Femur (tissue), 1 donor: ENCODE results near the gene TIAM1.

Experiments used
- DNase-seq: peaks from one replicate; pipeline ENCODE4 v3.0.0-alpha.2; 2017

The TIAM1 gene

DNA sequence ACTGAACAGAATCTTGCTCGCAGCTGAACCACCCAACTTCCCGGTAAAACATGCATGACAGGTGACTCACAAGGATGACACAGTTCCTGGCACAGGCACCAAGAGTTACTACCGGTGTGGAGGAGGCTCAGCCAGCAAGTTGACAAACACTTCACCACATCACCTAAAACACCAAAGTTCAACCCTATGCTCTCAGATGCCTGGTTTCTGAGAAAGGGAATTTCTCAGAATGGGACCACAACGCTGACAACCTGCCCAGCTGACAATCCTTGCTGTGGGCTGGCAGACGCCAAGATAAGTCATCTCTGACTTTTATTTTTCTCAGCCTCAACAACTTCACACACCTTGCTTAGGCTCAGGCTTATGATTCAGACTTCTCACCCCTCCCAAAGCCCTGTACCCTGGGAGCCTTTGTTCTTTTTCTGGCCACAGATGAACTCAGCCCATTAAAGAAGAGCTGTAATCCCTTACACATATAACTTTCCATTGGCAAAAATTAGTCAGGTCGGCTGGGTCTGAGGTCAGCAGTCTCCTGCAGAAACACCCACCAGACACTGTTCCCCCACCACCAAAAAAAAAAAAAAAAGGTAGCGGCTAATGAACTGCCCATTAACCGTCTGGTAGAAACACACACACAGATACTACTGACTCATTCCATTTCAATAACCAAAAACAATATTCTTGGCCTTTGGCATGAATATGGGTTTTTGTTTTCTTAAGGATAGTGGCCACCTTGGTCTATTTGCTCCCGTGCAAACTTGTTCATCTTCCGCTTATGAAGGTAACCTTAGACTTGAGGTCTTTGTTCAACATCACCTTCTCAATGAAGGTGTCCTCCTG is 10.8 kb upstream of the TIAM1 start:
- DNase-seq: no peak

DNA sequence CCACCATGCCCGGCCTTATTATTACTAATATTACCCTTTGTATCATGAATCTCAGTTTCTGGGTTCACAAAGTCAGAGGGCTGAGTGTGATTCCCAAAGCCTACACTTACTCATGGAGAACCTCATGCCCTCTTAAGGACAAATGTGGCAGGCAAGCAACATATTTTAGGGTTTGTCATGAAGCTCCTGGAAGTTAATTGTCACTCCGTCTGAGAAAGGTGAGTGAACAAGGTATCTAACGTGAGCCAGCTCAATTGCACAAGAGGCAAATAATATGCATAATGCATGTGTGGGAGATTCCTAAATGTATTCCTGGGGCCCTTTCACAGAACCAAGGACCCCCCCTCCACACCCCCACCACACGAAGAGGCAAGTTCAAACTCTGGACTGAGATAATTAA is 10.1 kb upstream of the TIAM1 start:
- no peak for DNase-seq

- DNase-seq: no peak
These were observed 8.8 kb upstream of the TIAM1 start for GRCh38 chr21:31352836-31353235.

DNA sequence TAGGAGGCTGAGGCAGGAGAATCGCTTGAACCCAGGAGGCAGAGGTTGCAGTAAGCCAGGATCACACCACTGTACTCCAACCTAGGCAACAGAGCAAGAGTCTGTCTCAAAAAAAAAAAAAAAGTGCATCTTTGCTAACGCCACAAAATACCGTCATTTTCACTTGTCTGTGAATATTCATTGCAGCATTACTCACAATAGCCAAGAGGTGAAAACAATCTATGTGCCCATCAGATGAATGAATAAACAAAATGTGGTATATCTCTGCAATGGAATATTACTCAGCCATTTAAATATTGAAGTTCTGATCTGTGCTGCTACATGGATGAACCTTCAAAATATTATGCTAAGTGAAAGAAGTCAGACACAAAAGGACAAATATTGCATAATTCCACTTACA is 7.9 kb upstream of the TIAM1 start:
- no peak for DNase-seq

GRCh38 chr21:31351438-31351837 is 7.4 kb upstream of the TIAM1 start:
- no peak for DNase-seq

DNA sequence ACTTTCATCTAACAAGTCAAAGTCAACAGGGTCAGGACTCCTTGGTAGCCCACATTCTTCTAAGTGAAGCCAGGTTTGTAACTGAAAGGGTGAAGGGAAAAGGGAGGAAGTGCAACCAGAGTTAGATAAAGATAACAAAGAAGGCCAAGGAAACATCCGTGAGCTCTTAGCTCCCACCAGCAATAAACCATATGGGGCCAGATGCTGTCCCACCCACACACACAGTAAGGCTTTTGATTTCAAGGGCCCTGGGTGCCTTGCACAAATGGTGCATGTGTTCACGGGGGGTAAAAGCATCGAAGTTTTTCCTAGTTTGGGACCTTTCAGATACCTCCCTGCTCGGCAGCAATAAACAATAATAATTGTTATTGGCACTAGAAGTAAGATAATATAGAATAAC is 5.1 kb upstream of the TIAM1 start:
- DNase-seq: no peak

DNA sequence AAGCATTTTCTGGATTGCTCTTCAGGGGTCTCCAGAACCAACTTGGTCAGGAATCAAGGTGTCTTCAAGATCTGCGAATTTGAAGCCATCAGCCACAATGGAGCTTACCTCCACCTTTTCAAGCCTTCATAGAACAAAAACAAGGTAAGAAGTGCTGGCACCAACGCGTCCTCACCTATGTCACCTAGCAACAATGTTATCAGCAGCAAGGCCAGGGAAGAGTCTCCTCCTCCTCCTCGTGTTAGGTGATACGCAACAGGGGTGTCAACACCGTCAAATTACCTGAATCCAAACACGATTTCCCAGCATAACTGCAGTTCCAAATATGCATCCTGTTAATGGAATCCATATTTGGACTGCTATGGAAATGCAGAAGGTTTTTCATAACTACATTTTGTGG is 4.1 kb upstream of the TIAM1 start:
- no peak for DNase-seq

DNA sequence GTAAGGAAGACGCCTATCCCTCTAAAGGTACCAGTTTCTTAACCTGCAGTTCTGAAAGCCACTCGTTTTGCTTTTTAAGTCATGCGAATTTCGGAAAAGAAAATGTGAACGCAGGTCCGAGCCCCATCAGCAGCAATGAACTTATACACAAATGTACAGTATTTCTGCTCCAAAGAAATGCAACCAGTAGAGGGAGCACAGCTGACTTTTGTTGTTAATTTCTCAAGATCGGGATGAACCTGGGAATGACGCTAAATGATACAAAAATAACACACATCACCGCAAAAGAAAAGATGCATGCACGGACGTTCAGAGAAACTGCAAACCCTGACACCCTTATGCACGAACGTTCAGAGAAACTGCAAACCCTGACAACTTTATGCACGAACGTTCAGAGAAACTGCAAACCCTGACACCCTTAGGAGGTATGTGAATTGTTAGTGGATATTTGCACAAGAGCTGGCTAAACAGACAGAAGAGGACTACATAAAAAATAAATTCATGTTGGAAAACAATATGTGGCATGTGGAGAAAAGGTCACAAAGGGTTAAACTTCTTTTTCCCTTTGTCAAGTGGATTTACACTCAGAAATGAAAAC is 3.5 kb upstream of the TIAM1 start:
- DNase-seq: no peak

GRCh38 chr21:31346256-31346821 is 2.3 kb upstream of the TIAM1 start:
- no peak for DNase-seq

DNA sequence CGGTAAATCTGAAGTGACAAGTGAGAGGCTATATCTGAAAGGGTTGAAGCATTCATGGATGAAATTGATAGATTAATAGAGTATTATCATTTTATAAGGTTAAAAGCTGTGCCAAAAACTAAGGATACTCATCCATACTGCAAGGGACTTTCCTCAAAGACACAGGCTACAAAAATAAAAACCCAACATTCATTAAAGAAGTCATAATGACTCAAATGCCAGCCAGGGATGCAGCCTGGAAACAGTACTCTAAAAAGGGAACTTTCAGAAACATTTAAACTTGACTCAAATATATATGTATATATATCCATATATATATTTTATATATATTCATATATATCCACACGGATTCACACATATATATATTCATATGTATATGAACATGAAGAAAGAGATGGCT is 1.1 kb upstream of the TIAM1 start:
- DNase-seq: no peak

- no peak for DNase-seq
These were observed 991 bp downstream of the TIAM1 start for GRCh38 chr21:31343030-31343510.

DNA sequence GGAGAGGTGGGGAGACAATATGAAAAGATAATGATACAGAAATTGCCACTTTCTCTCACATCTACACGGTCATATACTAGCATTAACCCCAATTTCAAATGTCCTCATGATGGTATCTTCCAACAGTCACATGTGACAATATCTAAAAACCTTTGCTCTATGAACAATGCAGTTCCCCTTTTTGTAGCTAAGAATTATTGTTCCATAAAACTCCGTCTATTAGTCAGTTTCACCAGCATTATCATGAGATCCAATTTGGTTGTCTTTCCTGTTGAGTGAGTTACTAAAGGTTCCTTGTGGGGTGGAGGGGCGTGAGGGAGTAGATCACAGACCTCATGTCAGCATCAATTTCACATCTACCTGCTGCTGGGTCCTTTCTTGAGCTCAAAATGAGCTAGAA is 1.7 kb downstream of the TIAM1 start:
- no peak for DNase-seq

GRCh38 chr21:31340942-31341487 is 3.0 kb downstream of the TIAM1 start:
- DNase-seq: no peak

GRCh38 chr21:31340514-31340913 is 3.5 kb downstream of the TIAM1 start:
- DNase-seq: no peak

DNA sequence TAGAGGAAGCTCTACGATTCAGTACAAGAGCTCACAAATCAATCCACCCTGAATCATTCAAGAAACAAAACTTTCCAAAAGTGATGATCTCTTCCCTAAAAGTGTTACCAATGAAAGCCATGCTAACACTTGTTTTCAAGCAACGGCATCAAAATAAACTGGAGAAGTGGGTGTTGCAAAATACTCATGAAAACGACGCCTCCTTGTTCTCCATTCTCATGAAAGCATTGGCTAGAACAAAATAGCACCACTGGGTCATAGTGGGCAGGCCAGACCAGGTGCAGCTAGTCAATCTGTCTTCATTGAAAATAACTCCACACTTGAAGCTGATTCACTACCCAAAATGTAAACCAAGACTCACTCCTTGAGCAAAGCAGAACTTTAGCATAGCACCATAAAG is 4.3 kb downstream of the TIAM1 start:
- no peak for DNase-seq

DNA sequence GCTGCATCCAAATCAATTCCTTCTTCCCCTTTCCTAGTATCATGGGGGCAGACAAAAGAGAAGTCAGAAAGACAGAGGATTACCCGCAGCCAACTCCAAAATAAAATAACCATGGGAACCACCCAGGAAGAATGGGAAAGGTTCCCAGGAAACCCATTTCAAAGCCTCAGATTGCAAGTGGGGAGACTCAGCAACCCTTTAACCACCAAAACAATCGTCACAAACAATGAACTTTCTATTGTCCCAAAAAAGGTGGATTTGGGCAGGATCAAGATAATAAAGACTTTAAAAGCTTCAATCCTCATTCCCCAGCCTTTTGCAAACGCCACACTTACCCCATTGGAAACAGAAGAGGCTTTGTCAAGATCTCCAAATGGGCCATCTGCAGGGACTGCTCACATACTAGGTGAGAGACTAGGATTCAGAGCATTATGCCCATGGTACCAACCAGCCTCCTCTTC is 5.1 kb downstream of the TIAM1 start:
- DNase-seq: no peak

- DNase-seq: no peak
These were observed 5.8 kb downstream of the TIAM1 start for GRCh38 chr21:31337996-31338907.

GRCh38 chr21:31337086-31337485 is 7.0 kb downstream of the TIAM1 start:
- DNase-seq: no peak

DNA sequence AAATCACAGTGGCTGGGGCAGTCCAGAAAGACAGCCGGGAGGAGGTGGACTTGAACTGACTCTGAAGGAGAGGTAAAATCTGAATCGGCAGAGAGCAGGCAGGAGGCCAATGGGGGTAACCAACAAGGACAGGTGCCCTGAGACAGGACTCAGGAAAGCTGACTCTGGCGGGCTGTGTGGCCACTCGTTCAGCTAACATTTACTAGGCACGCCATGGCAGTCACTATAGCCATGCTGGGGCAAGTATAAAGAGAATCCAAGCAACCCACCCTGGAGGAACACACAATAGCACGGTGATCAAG is 7.4 kb downstream of the TIAM1 start:
- no peak for DNase-seq

DNA sequence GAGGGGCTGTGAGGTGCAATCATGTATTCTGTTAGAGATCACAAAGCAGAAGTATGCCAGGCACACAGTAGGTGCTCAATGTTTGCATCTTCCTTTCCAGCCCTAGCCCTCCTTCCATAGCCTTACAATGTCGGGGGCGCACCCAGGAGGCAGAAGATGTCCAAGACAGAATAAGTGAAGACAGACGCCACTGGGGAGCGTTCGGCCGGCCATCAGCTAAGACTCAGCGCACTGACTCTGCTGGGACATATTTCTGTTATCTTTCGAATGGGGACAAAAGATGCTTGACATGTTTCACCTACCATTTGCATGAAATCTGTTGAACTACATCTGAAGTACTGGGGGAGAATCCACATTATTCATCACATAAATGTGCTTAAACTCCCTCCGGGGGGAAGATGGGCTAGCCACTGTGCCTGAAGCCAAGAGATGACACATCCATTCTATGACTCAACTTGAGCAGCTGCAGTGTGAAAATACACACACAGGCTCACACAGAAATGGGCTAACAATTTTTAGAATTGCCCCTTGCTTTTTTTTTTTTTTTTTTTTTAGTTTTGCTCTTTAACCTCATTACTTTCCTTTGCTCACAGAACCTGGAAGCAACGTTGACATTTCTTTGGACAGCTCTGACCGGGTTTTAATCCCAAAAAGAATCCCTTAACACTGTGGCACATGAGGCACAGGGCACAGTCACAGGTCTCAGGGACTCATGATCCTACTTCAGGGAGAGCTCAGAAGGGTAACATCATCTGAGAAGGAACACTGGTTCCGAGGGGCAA is 7.9 kb downstream of the TIAM1 start:
- DNase-seq: peak; percentile 52

DNA sequence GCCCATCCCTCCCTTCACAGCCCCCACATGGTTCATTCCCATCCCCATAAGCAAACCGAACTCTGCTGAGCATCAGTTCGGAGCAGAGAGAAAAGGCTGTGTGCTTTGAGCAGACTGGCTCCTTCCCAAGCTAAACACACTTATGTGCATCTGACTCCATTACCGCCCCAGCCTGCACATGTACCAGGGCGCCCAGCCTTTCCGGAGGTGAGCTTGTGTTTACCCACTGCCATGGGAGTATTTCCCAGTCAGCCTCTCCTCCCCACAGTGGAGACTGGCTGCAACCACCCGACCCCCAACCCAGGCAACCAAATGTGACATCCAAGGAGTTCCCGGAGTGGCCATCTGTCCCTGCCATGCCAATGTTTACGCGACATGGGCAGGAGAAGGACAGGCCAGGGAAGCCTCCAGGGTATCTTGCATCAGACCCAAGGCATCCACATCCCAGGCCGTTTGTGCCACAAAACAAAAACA is 9.4 kb downstream of the TIAM1 start:
- no peak for DNase-seq

DNA sequence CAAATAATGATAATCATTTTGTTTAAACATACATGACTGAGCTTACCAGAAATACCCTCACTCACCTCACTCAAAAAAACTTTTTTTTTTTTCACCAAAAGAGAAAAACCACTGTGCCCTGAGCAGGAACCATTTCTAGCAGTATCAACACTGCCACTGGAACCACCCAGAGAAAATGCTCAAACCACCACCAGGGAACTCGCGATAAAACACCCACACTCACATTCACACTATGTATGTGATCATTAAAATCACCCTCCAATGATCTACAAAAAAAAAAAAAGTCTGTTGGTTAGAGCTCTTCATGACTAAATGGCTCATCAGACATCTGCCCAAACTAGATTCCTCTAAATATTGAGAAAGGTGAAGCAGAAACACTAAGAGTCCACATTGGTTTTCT is 11.5 kb downstream of the TIAM1 start:
- DNase-seq: no peak
